GM18867 (cell line): ENCODE results near the gene MYBPHL.

Source experiments
- ATAC-seq: cut with Tn5 transposase; IDR thresholded peaks from one replicate; pipeline ENCODE4 v1.9.1; 2021; ENCODE audit warnings: mild to moderate bottlenecking, moderate library complexity; ENCODE audit not compliant: unreplicated experiment

The MYBPHL gene

DNA sequence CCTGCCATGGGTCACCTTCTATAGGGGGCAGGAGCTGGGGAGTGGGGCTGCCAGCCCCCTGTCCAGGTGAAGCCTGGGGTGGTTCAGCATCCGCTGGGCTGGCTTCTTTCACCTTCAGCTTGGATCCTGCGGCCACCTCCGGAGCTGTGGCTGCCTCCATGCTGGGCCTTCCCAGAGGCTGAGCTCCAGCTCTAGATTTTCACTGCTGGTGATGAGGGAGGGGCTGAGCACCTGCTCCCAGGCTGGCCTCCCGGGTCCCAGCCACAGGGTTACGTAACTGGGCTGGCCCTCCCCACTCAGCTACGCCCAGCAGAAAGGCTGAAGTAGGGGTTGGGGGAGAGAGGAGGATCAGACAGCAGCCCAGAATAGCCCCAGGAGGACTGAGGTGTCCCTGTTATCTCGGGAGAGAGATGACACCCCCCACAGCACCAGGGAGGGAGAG lies at the start of gene MYBPHL:
TSS of gene MYBPHL (minus strand) at position 180 of the 442 bp plus-strand sequence. CDS start at position 160, 20 bp downstream.
- no peak for ATAC-seq

DNA sequence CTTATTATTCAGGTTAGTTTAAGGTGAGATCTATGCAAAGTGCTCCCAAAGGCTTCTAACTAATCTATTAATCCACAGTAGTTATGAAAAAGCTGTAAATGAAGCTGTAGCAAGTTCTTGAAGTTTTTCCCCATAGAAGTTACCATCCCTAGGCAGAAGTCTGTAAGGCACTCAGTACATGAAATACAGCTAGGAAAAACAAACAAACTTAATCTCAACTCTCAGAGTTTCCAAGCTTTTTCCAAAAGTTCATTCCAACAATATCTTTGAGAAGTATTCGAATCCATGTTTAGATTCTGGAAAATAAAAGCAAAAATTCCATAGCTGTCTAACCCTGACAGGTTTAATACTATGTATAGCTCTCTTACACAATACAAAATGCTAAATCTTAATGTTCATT lies 49.7 kb upstream of the MYBPHL start:
- no peak for ATAC-seq

GRCh38 chr1:109354929-109355328 lies 48.1 kb upstream of the MYBPHL start:
- ATAC-seq, result no peak

DNA sequence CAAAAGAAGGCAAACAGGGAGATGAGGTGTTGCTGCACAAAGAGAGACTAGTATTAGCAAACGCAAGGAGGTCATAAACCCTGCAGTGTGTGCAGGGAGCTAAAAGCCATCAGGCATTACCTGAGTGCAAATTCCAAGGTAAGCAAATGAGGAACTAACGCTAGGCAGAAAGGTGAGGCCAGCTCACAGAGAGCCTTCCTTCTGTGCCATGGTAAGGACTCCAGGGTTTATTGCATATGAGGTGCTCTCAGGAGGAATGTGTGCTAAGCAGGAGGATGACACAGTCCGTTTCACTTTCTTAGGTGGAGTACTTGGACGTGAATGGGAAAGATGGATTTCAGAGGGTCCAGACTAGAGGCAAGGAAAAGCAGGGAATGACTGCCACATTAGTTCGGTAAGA lies 44.6 kb upstream of the MYBPHL start:
- no peak for ATAC-seq

DNA sequence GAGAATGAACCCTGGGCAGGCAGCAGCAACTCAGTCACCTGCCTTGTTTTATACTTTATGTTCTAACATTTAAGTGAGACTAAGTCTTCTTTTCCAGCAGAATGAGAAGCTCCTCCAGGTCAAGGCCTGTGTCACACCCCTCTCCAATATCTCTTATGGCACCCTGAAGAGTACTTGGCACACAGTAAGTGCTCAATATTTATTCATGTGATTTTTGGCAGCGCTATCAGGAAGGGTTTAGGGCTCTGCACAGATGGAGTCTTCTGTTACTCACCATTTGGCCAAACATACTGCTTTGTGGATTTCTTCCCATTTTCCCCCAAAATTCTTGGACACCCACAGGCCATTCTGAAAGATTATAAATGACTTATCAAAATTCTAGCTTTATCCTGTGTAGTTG lies 43.8 kb upstream of the MYBPHL start:
- ATAC-seq, result no peak

- ATAC-seq, result no peak
Measured at GRCh38 chr1:109350182-109350581, 43.4 kb upstream of the MYBPHL start.

DNA sequence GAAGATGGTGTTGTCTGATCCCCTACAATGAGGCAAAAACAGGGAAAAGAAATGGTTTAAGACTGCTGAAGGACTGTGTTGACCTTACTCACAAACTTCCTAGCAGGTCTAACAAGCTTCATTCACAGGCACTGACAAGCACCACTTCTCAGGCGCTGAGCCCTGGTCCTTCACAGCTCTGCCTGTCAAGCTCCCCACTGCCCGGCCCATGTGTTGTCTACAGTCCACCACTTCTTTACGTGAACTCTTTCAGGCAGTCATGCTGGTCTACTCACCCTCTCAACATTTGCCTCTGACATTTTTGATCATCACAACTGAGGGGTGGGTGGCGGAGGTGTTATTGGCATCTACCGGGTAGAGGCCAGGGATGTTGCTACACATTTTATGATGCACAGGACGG lies 40.7 kb upstream of the MYBPHL start:
- ATAC-seq, result no peak

DNA sequence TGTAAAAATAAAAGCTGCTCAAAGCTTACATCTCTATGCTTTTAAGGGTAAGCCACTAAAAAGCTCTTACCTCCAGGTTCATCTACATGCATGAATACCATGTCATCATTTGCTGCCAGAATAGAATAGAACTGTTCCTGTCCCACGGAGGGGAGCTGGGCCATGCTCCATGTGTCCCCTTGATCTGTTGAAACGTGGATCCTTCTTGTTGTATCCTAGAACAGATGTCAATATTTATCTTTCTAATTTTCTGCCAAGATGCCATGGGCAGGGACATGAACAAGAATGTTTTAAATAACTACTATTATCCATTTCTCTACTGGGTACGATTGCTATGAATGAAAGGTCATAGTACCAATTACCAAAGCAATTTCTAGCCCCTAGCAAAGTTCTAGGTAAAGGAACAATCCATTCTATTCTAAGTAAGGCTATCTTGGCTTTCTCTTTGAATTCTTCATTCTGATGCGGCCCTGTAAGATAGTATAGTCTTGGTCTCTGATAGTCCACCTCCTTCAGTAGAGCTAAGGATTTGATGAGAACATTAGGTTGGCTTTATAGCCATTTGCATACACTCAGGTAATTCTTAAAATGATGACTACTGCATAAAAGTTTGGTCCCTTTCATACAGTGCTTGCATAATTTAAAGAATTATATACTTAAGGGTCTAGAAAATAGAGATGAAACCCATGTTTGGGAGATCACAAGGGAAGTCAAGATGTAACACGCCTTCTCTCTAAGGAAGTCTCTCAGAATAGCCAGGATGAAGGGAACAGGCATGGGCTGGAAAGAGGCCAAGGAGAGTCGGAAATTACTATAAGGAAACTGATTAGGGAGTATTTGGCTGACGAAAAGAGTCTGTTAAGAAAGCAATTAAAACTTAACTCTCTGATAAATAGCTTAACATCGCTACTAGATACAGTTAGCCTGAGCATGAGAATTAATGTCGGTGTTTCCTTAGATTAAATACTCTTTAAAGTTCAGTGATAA lies 35.4 kb upstream of the MYBPHL start:
- ATAC-seq, result no peak

GRCh38 chr1:109338608-109339007 lies 31.8 kb upstream of the MYBPHL start:
- ATAC-seq, result no peak

DNA sequence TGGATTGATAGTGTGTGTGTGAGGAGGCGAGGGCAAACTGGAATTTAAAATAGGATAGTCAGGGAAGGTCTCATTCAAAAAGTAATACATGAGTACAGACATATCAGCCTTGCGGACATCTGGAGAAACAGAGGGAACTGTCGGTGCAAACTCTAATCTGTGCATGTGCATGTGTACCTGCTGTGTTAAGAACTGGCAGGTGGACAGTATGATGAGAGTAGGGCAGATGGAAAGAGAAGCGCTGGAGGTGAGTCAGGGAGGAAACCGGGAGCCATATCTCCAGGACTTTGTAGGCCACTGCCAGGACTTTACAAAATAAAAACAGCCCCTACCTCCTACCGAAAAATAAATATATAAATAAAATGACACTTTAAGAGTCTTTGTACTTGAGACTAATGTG lies 31.3 kb upstream of the MYBPHL start:
- ATAC-seq, result no peak

DNA sequence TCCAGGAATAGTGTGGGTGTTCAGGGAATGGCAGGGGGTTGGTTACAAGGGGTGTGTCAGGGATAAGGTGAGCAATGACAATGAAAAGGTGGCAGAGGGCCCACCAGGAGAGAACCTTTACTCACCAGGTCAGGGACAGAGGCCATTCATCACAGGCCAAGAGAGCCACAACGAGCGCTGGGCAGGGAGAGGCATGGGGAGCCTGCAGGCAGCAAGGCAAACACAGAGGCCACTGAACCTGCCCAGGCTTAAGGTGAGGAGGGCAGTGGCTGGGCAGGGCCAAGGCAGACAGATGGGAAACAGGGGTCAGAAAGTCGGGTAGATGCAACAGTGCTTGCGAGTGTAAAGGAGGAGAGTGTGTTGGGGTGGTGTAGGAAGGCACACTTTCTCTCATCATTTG lies 28.3 kb upstream of the MYBPHL start:
- no peak for ATAC-seq

DNA sequence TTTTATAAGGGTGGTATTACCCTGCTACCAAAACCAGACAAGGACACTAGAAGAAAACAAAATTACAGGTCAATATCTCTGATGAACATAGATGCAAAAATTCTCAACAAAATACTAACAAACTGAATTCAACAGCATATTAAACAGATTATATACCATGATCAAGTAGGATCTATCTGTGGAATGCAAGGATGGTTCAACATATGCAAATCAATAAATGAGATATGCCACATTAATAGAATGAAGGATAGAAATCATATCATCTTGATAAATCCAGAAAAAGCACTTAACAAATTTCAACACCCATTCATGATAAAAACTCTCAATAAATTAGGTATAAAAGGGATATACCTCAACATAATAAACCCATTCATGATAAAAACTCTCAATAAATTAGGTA lies 24.3 kb upstream of the MYBPHL start:
- no peak for ATAC-seq

GRCh38 chr1:109327285-109327684 lies 20.5 kb upstream of the MYBPHL start:
- no peak for ATAC-seq

GRCh38 chr1:109322974-109323373 lies 16.2 kb upstream of the MYBPHL start:
- no peak for ATAC-seq

- no peak for ATAC-seq
Measured at GRCh38 chr1:109319114-109319513, 12.3 kb upstream of the MYBPHL start.

DNA sequence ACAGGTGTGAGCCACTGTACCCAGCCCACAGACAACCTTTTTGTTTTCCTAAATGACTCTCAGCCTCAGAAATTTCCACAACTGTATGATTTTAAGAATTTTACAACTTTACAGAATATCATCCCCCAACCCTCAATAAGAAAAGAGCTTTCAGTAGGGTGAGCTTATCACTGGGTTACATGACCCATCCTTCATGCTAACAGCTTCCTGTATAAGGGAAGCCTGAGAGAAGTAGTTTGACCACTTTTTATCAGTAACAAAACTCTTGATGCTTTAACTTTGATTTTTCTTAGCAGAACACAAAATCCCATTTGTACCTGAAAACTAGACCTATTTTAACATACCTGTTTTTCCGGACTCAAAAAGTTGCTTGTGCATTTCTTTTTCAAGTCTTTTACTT lies 9.7 kb upstream of the MYBPHL start:
- ATAC-seq, result no peak

DNA sequence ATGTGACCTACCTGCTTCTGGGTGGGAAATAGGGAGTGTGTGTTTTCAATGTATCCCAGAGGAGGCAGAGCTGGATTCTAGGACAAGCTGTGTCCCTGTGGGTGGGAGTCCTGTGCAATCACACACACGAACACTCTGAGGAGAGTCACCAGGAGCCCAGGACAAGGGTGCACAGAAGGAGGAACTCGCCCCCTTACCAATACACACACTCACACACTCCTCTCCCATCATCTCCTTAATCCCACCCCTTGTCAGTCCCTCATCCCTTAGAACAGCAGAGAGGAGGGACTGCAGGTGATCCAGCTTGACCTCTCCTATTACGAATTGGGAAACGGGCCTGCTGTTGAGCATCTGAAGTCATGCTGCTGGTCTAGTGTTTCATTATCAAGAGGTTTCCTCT lies 8.5 kb upstream of the MYBPHL start:
- no peak for ATAC-seq

DNA sequence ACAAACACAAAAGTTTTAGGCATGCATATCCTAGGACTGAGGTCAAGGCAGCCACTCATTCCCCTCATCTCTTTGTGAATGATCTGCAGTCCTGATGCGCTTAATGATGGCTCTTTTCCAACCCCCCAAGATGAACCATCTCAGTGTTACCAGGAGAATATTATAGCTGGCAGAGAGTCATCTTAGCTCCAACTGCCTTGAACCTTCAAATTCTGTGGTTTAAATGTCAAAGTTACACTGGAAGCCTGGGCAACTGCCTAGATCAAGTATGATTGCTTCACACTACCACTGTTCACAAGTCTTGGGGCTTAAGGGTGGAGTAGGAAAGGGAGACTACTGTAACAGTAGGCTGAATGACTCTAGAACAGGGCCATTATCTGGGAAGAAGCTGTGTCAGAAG lies 8.0 kb upstream of the MYBPHL start:
- no peak for ATAC-seq

- no peak for ATAC-seq
Measured at GRCh38 chr1:109312978-109313775, 6.4 kb upstream of the MYBPHL start.

- ATAC-seq, result no peak
Measured at GRCh38 chr1:109312246-109312645, 5.4 kb upstream of the MYBPHL start.

- ATAC-seq, result no peak
Measured at GRCh38 chr1:109309347-109309746, 2.5 kb upstream of the MYBPHL start.
